CD14-positive monocyte (primary cell): Measurements from ENCODE around the gene PTPRD. TPM values are rescaled to one million over a fixed set of nuclear protein-coding genes. Genes with fewer than 3 reads are reported as not detected.

Source experiments
- DNase-seq, 3 donors: peaks; one replicate each; pipeline ENCODE4 v3.0.0-alpha.2; 2011 to 2022
- H2AFZ ChIP-seq: 2 replicates; pipeline ENCODE4 v1.6.0; 2012; ENCODE audit warnings: mild to moderate bottlenecking, low read depth, low read length, inconsistent platforms; ENCODE audit not compliant: insufficient read depth, poor library complexity, severe bottlenecking
- H3K27ac ChIP-seq, 2 donors: 1 replicate in 1 of 2; 2 replicates in 1 of 2; pipeline ENCODE4 v1.5.1; 2012 to 2013; ENCODE audit warnings: low read length in 2 of 2, control low read depth in 1 of 2, inconsistent platforms in 1 of 2, low read depth in 1 of 2, mild to moderate bottlenecking in 1 of 2
- H3K27me3 ChIP-seq, 2 donors: one replicate each; pipeline versions ENCODE4 v1.6.0 to v1.6.1; 2011 to 2013; ENCODE audit warnings: low read length in 2 of 2; ENCODE audit not compliant: control insufficient read depth in 2 of 2, insufficient read depth in 2 of 2
- H3K36me3 ChIP-seq, 2 donors: replicated peaks in 1 of 2; 1 replicate in 1 of 2; 2 replicates in 1 of 2; pipeline versions ENCODE4 v1.5.1 to v1.6.1; 2012 to 2013; ENCODE audit warnings: low read length in 2 of 2, control low read depth in 1 of 2, inconsistent platforms in 1 of 2, mild to moderate bottlenecking in 1 of 2; ENCODE audit not compliant: insufficient read depth in 2 of 2, control insufficient read depth in 1 of 2
- H3K4me1 ChIP-seq, 2 donors: 1 replicate in 1 of 2; 2 replicates in 1 of 2; pipeline versions ENCODE4 v1.5.1 to v1.6.1; 2012 to 2013; ENCODE audit warnings: low read length in 2 of 2, control low read depth in 1 of 2, inconsistent platforms in 1 of 2, mild to moderate bottlenecking in 1 of 2, moderate library complexity in 1 of 2; ENCODE audit not compliant: insufficient read depth in 2 of 2, control insufficient read depth in 1 of 2
- H3K4me2 ChIP-seq: replicated peaks from 2 replicates; pipeline ENCODE3; 2012; ENCODE audit warnings: low read length, moderate library complexity, mild to moderate bottlenecking; ENCODE audit not compliant: poor library complexity, severe bottlenecking; ENCODE audit errors: extremely low read depth
- H3K4me3 ChIP-seq, 3 experiments: fragments of 200-600 bp in 1 of 3; sonication (generic) in 1 of 3; replicated peaks in 1 of 3; 1 replicate in 2 of 3; 2 replicates in 1 of 3; pipeline ENCODE4 v1.5.1; 2011 to 2013; ENCODE audit warnings: low read length in 3 of 3, mild to moderate bottlenecking in 3 of 3, control low read depth in 2 of 3, low read depth in 2 of 3, inconsistent platforms in 1 of 3, moderate library complexity in 1 of 3
- H3K79me2 ChIP-seq: 2 replicates; pipeline ENCODE4 v1.6.0; 2012; ENCODE audit warnings: mild to moderate bottlenecking, control low read depth, inconsistent platforms, low read length, moderate library complexity; ENCODE audit not compliant: insufficient read depth
- H3K9ac ChIP-seq: 2 replicates; pipeline ENCODE4 v1.6.0; 2017; ENCODE audit warnings: low read length, mild to moderate bottlenecking; ENCODE audit not compliant: insufficient read depth, poor library complexity, severe bottlenecking
- H3K9me3 ChIP-seq, 2 donors: replicated peaks in 1 of 2; 1 replicate in 1 of 2; 2 replicates in 1 of 2; pipeline versions ENCODE4 v1.5.1 to v1.6.1; 2012 to 2013; ENCODE audit warnings: low read length in 2 of 2, control low read depth in 1 of 2; ENCODE audit not compliant: control insufficient read depth in 1 of 2, insufficient read depth in 1 of 2
- H4K20me1 ChIP-seq: 2 replicates; pipeline ENCODE4 v1.6.0; 2012; ENCODE audit warnings: mild to moderate bottlenecking, low read length, control low read depth, moderate library complexity; ENCODE audit not compliant: insufficient read depth
- H3K27ac Mint-ChIP-seq, 7 donors: one replicate each; pipeline ENCODE4 v1.8.0; 2020; ENCODE audit warnings: mild to moderate bottlenecking in 7 of 7, mixed read lengths in 7 of 7, moderate library complexity in 6 of 7, inconsistent platforms in 2 of 7
- H3K27me3 Mint-ChIP-seq, 3 donors: one replicate each; pipeline ENCODE4 v1.8.0; 2021 to 2022; ENCODE audit warnings: low read depth in 3 of 3, mild to moderate bottlenecking in 3 of 3, mixed read lengths in 3 of 3, moderate library complexity in 3 of 3, inconsistent platforms in 1 of 3
- H3K36me3 Mint-ChIP-seq, 2 donors: one replicate each; pipeline ENCODE4 v1.8.0; 2020; ENCODE audit warnings: mixed read lengths in 2 of 2, inconsistent platforms in 1 of 2, mild to moderate bottlenecking in 1 of 2
- H3K4me1 Mint-ChIP-seq: one replicate; pipeline ENCODE4 v1.8.0; 2020; ENCODE audit warnings: mild to moderate bottlenecking, mixed read lengths
- H3K4me3 Mint-ChIP-seq, 2 donors: one replicate each; pipeline ENCODE4 v1.8.0; 2020; ENCODE audit warnings: mild to moderate bottlenecking in 2 of 2, mixed read lengths in 2 of 2, moderate library complexity in 1 of 2
- H3K9me3 Mint-ChIP-seq, 7 donors: one replicate each; pipeline ENCODE4 v1.8.0; 2020 to 2022; ENCODE audit warnings: mixed read lengths in 7 of 7, mild to moderate bottlenecking in 6 of 7, moderate library complexity in 6 of 7, inconsistent platforms in 2 of 7
- CTCF ChIP-seq: fragments of 200-600 bp; IDR thresholded peaks from one replicate; pipeline ENCODE4 v1.8.0; 2022; ENCODE audit warnings: antibody characterized with exemption, mild to moderate bottlenecking
- WGBS: methylation state at CpG from one replicate; pipeline ENCODE4 v1.1.5; 2013; ENCODE audit warnings: missing lambda C conversion rate; ENCODE audit not compliant: insufficient coverage; 5-methylcytosine and 5-hydroxymethylcytosine counted together
- intact Hi-C, 2 donors: fragments of 100-400 bp; cut with micrococcal nuclease; formaldehyde crosslinking; loops; one replicate each; pipeline versions ENCODE4 v1.15.0 to v1.15.1; 2023
- polyA plus RNA-seq, 3 donors: library from polyadenylated mRNA; depleted of rRNA in 1 of 3; unstranded in 2 of 3; stranded (reverse) in 1 of 3; fragments of 300-500 nt in 2 of 3; fragments of >200 nt in 1 of 3; fragmentation: Illumina TruSeq in 2 of 3; gene quantifications; 1 replicate in 2 of 3; 2 replicates in 1 of 3; pipeline ENCODE4 v1.2.3, GENCODE V29; 2012 to 2021

Gene PTPRD
- polyA plus RNA-seq, 3 donors: not detected

GRCh38 chr9:8673830-8674229 lies 1939.0 kb downstream of the PTPRD start:
- H3K4me2 ChIP-seq: no peak overlapping the region
- no peak overlapping the region for H3K4me3 Mint-ChIP-seq
- H2AFZ ChIP-seq: no peak overlapping the region
- H3K27me3 Mint-ChIP-seq: peaks cover 0 to 2% (median 2%) of the 10 kb centered on the region in 3 donors
- no peaks in the 10 kb centered on the region for H3K9me3 ChIP-seq
- H3K36me3 ChIP-seq: no peaks in the 10 kb centered on the region
- WGBS: 100% methylated on average over 2 of the region's 7 CpGs
- H3K4me3 ChIP-seq: no peak overlapping the region
- no peaks in the 10 kb centered on the region for H3K4me1 Mint-ChIP-seq
- DNase-seq: no peak
- intact Hi-C loops: no loop called here
- H3K27ac Mint-ChIP-seq: no peak overlapping the region
- no peak overlapping the region for H3K9ac ChIP-seq
- H3K27ac ChIP-seq: no peak overlapping the region
- no peaks in the 10 kb centered on the region for H3K79me2 ChIP-seq
- H4K20me1 ChIP-seq: no peaks in the 10 kb centered on the region
- H3K27me3 ChIP-seq: no peaks in the 10 kb centered on the region
- no peaks in the 10 kb centered on the region for H3K4me1 ChIP-seq
- no peak for TF ChIP-seq CTCF
- no peaks in the 10 kb centered on the region for H3K36me3 Mint-ChIP-seq
- H3K9me3 Mint-ChIP-seq: peaks cover 0 to 3% (median 0%) of the 10 kb centered on the region in 7 donors

GRCh38 chr9:8670751-8671150 lies 1942.1 kb downstream of the PTPRD start:
- Histone ChIP-seq H3K4me1 (no peaks in the 10 kb centered on the region), H3K79me2 (no peaks in the 10 kb centered on the region), H3K36me3 (no peaks in the 10 kb centered on the region), H3K27me3 (no peaks in the 10 kb centered on the region), H3K27ac (no peak overlapping the region), H3K4me3 (no peak overlapping the region), H3K9ac (no peak overlapping the region), H4K20me1 (no peaks in the 10 kb centered on the region), H3K9me3 (no peaks in the 10 kb centered on the region), H2AFZ (no peak overlapping the region), H3K4me2 (no peak overlapping the region)
- H3K4me3 Mint-ChIP-seq: no peak overlapping the region
- TF ChIP-seq CTCF: no peak
- no peaks in the 10 kb centered on the region for H3K36me3 Mint-ChIP-seq
- H3K27ac Mint-ChIP-seq: no peak overlapping the region
- H3K9me3 Mint-ChIP-seq: peaks cover 0 to 3% (median 0%) of the 10 kb centered on the region in 7 donors
- WGBS: no CpG with 5 or more reads among the region's 2 CpGs
- intact Hi-C loops: no loop called here
- no peak for DNase-seq
- no peaks in the 10 kb centered on the region for H3K4me1 Mint-ChIP-seq
- H3K27me3 Mint-ChIP-seq: no peaks in the 10 kb centered on the region
